ENCODE results near the gene TMTC2.

TMTC2 gene

GRCh38 chr12:82686168-82687020 lies at the start of gene TMTC2:
TMTC2 (plus strand) TSS chr12:82686906.
- DNase-seq, result peak; percentile 83

- no peak for DNase-seq
These were observed 48.4 kb upstream of the TMTC2 start for GRCh38 chr12:82638324-82638723.

- DNase-seq, result no peak
These were observed 41.8 kb upstream of the TMTC2 start for GRCh38 chr12:82644896-82645295.

- DNase-seq, result no peak
These were observed 41.3 kb upstream of the TMTC2 start for GRCh38 chr12:82645414-82645813.

- DNase-seq, result no peak
These were observed 38.9 kb upstream of the TMTC2 start for GRCh38 chr12:82647853-82648252.

- DNase-seq, result no peak
These were observed 38.3 kb upstream of the TMTC2 start for GRCh38 chr12:82648259-82648909.

- no peak for DNase-seq
These were observed 35.9 kb upstream of the TMTC2 start for GRCh38 chr12:82650627-82651337.

- no peak for DNase-seq
These were observed 35.2 kb upstream of the TMTC2 start for GRCh38 chr12:82651489-82651888.

GRCh38 chr12:82652071-82652470 lies 34.6 kb upstream of the TMTC2 start:
- no peak for DNase-seq

- no peak for DNase-seq
These were observed 31.0 kb upstream of the TMTC2 start for GRCh38 chr12:82655751-82656150.

DNA sequence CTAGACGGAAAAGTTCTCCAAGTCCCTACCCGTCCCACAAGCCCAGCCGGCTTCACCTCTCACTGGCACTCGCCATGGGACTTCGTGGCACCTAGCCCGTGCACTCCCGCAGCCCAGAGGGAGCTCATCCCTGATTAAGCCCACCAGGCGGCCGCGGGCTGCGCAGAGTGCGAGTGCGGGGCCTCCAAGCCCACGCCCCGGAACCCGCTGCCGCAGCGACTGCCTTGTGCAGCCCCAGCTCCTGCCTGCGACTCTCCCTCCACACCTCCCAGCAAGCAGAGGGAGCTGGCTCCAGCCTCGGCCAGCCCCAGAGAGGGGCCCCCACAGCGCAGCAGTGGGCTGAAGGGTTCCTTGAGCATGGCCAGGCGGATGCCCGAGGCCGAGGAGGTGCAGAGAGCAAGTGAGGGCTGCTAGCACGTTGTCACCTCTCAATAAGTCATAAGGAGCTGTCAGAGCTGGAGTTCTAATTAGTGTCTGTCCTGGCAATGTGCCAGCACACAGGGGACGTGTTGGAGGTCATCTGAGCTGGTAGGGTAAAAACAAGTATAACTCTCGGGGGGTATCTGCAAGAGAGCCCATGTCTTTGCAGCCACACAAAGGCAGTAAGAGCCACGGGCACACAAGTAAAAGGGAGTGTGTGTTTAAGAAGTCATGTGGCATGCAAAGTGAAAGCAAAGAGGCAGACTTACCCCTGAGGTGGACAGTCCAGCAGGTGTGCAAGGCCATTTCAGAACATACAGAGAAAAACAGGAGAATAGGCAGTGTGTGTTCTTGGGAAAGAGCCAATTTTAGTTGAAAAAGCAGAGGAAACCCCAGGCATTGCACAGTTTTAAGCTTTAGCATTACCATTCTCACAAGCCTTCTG lies 27.1 kb upstream of the TMTC2 start:
- DNase-seq, result no peak

- no peak for DNase-seq
These were observed 26.0 kb upstream of the TMTC2 start for GRCh38 chr12:82660541-82661325.

- DNase-seq, result no peak
These were observed 22.8 kb upstream of the TMTC2 start for GRCh38 chr12:82663893-82664292.

DNA sequence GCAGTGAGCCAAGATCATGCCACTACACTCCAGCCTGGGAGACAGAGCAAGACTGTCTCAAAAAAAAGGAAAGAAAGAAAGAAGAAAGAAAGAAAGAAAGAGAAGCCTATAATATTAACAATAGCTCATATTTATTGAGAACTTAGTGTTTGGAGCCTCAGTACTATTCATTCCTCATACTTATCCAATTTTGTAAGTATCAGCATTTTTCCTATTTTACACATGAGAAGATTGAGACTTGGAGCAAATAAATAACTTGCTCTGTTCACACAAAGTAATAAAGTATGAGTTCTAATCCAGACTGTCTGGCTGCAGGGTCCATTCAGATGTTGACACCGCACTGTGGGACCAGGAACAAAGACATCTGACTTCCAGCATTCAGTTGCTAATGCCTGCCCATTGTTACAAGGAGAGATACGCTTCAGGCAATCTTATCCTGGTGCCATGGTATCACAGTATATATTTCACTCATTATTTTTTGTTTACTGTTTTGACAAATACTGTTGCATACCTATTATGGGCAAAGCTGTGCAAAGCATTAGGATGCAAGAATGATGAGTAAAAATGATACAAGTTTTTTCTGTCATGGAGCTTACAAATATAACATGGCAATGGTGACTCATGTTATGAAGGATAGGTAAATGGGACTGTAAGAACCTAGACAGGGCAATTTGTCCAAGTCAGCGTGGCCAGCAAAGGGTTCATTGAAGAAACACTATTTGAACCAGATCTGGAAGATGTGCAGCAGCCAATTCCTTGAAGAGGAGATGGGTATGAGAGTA lies 21.4 kb upstream of the TMTC2 start:
- DNase-seq, result no peak

- no peak for DNase-seq
These were observed 19.9 kb upstream of the TMTC2 start for GRCh38 chr12:82666830-82667229.

DNA sequence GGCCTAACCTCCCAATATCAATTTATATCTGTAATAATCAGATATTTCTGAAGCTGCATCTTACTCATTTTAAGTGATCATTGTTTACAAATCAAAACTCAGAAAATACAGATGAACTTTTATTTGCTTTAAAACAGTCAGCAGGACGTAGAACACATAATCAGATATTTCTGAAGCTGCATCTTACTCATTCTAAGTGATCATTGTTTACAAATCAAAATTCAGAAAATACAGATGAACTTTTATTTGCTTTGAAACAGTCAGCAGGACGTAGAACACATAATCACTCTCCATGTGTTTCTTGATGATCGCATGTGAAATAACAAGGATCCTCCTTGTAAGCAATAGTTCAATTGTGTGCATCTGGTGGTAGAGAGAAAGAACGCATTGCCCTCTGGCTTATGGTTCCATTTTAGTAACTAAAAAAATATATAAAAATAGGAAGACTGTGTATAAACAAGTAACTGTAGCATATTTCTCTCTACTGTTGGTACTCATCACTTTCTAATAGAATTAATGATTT lies 15.0 kb upstream of the TMTC2 start:
- DNase-seq, result no peak

DNA sequence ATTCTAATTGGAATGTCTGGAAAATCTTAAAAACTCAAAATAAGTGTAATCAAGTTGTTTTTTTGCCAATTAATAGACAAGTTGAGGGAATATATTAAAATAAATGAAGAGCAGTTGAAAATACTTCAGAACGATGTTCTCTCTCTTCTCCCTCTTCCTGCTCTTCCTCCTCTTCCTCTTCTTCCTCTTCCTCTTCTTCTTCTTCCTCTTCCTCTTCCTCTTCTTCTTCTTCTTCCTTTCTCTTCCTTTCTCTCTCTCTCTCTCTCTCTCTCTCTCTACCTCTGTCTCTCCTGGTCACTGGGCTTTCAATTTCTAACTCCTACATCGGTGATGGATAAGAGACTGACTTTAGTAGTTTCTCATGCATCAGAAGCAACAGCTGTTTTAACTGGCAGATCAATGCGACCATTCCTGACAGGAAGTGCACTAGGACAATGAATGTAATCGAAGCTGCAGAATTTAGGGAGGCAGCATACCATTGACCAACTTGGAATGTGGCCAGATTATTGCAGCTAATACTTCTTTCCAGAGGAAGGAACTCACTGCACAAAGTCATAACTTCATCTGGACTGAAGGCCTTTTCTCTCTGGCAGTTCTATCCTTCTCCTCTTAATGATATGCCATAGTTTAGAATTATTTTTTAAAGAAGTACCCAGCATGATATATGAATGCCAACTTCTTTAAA lies 13.8 kb upstream of the TMTC2 start:
- no peak for DNase-seq

- no peak for DNase-seq
These were observed 13.0 kb upstream of the TMTC2 start for GRCh38 chr12:82673698-82674097.

DNA sequence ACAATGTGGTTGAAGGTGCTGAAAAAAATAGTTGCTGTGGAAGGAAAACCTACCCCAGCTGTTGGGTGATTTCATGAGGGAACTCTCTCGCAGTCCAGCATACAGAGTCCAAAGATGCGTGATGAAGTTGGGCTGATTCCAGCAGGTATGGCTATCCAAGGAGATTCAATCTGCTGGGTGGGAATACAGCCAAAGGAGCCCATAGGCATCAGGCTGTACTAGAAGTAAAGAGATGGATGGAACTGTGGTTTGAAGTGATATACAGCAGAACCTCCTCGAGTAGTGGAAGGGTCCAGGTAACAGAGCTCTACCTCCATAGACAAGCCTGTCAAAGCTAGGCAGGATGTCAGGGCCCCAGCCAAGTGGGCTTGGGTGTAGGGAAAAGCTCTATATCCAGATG lies 11.5 kb upstream of the TMTC2 start:
- no peak for DNase-seq

DNA sequence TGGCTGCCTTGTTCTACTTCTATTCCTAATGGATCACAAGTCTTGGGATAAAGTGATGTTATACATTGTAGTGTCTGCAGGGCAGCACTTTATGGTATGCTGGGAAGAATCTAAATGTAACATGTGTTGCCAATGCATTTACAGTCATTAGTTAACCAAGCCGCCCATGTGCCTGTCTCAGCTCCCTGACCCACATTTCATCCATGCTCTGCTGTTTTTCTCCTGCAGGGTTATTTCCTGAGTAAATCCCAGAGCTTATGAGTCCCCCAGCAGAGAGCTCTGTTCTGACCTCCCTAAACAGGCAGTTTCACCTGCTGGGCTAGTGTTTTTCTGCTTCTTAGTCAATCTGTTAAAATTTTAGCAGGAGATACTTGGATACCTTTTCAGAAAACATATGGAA lies 4.4 kb upstream of the TMTC2 start:
- no peak for DNase-seq

All from NCI-H1048 (cell line).